Fibroblast of lung (primary cell): ENCODE results near the gene AMACR.
"Not testable (repeated sequence)": the region's sequence is repeated elsewhere in the genome, so short reads cannot be mapped to it uniquely, and the experiment has no call there.

Experiments
- EZH2 ChIP-seq: IDR thresholded peaks from 2 replicates; pipeline ENCODE4 v1.5.1; 2012; ENCODE audit warnings: low read length, control low read depth, mild to moderate bottlenecking; ENCODE audit errors: missing control alignments
- TF ChIP-seq, protein P1 (sequence below), 2 donors: IDR thresholded peaks in 1 of 2; conservative IDR thresholded peaks in 1 of 2; 1 replicate in 1 of 2; 2 replicates in 1 of 2; pipeline ENCODE4 v1.5.1; 2011 to 2012; ENCODE audit warnings: low read length in 2 of 2, control low read depth in 1 of 2, inconsistent platforms in 1 of 2, low read depth in 1 of 2, mild to moderate bottlenecking in 1 of 2

- TF ChIP-seq, protein P1, sequence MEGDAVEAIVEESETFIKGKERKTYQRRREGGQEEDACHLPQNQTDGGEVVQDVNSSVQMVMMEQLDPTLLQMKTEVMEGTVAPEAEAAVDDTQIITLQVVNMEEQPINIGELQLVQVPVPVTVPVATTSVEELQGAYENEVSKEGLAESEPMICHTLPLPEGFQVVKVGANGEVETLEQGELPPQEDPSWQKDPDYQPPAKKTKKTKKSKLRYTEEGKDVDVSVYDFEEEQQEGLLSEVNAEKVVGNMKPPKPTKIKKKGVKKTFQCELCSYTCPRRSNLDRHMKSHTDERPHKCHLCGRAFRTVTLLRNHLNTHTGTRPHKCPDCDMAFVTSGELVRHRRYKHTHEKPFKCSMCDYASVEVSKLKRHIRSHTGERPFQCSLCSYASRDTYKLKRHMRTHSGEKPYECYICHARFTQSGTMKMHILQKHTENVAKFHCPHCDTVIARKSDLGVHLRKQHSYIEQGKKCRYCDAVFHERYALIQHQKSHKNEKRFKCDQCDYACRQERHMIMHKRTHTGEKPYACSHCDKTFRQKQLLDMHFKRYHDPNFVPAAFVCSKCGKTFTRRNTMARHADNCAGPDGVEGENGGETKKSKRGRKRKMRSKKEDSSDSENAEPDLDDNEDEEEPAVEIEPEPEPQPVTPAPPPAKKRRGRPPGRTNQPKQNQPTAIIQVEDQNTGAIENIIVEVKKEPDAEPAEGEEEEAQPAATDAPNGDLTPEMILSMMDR (conservative IDR thresholded peaks at IDR 0.05 in 1 of 2, IDR thresholded peaks at IDR 0.05 in 1 of 2; ENCODE audit: low read depth in 1 of 2, low read length in 2 of 2), result not testable (repeated sequence)
- not testable (repeated sequence) for TF ChIP-seq EZH2
Observed at GRCh38 chr5:34030585-34030984, 22.7 kb upstream of the AMACR start.
